ENCODE data around the gene ZDHHC8.

DNA sequence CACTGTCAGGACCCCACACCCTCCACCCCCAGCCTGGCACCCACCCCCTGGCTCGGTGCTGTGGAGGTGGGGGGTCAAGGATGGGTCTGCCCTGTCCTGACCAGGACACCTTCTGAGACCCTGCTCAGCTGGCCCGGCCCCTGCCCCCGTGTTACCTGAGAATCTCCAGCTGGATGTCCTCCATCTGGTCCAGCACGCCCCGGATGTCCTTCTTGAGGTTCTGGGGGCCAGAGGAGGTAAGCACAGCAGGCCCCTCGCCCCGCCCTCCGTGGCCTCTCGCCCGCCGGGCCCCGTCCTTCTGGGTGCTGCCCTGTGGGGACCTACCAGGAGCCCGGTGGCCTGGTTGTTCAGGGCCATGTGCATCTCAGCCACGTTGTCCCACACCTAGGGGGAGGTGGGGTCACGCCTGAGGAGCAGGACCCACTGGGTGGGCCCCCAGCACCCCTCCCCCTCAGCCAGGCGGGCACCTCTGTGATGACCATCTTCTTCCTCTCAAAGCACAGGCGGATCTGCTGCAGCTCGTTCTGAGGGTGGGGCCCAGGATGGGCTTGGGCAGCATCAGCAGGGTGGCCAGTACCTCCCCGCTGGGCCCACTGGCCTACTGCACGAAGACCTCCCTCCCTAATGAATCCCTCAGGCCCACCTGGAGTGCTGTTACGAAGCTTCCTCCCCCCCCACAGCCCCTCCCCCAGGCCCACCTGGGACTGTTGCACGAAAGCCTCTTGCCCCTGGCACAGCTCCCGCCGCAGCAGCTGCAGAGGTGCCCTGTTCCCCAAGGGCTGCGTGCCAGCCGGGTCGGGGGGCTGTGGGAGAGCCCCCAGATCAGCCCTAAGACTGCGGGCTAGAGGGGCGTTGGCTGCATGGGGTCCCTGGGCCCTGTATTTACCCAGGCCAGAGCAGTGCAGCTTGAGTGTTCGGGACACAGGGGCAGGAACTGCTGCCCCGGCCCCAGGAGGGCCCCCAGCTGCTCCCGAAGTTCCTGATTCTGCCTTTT, 17.9 kb downstream of the ZDHHC8 start:
- no peak for TF ChIP-seq CTCF (IDR thresholded peaks at IDR 0.05)
- TF ChIP-seq POLR2A (IDR thresholded peaks at IDR 0.05) = no peak

Measured in right lobe of liver (tissue), 4 donors.